ENCODE results near the gene HDLBP. TPM values are rescaled to one million over a fixed set of nuclear protein-coding genes. Genes with fewer than 3 reads are reported as not detected.

Gene HDLBP
- total and polyA plus RNA-seq, 2 of the 4 experiments (the other 2 are of a cell fraction) = 648 to 1,165 TPM

- H3K9me3 ChIP-seq (ENCODE audit: control insufficient read depth, insufficient read depth, low read length) = no peaks in the 10 kb centered on the region
- no peak overlapping the region for H3K18ac ChIP-seq (ENCODE audit: low read depth, low read length)
- BruUV-seq (replicated peaks) = no TSS peak
- intact Hi-C loops (cut with micrococcal nuclease) (no loop called here), in situ Hi-C loops (cut with MboI; ENCODE audit: low sequenced_read_pairs) (no loop called here), dilution Hi-C loops (cut with HindIII; ENCODE audit: low sequenced_read_pairs, unreplicated experiment) (no loop called here)
- no peak for TF ChIP-seq USF2 (IDR thresholded peaks at IDR 0.05; ENCODE audit: low read depth, low read length)
- no peak for TF ChIP-seq ELK1 (IDR thresholded peaks at IDR 0.05; ENCODE audit: borderline replicate concordance, low read depth, low read length)
- TF ChIP-seq MAZ (IDR thresholded peaks at IDR 0.05; ENCODE audit: borderline replicate concordance, low read depth, low read length) = no peak
- no peak for TF ChIP-seq POLR2A (IDR thresholded peaks at IDR 0.05; ENCODE audit: low read depth, low read length)
- no peak for TF ChIP-seq RFX5 (IDR thresholded peaks at IDR 0.05; ENCODE audit: low read depth, low read length)
- no peak for TF ChIP-seq RAD21 (IDR thresholded peaks at IDR 0.05; ENCODE audit: low read length)
- no peak for TF ChIP-seq MXI1 (IDR thresholded peaks at IDR 0.05; ENCODE audit: borderline replicate concordance, low read depth, low read length)
- no peak for TF ChIP-seq CEBPB (IDR thresholded peaks at IDR 0.05; ENCODE audit: low read depth, low read length)
- no peak for TF ChIP-seq RCOR1 (IDR thresholded peaks at IDR 0.05; ENCODE audit: insufficient replicate concordance, low read length)
- TF ChIP-seq NFE2L2 (IDR thresholded peaks at IDR 0.05; ENCODE audit: low read depth, low read length) = no peak
- no peak for TF ChIP-seq SMC3 (IDR thresholded peaks at IDR 0.05; ENCODE audit: low read depth, low read length)
- TF ChIP-seq MAFK (IDR thresholded peaks at IDR 0.05; ENCODE audit: low read depth, low read length) = no peak
- CTCF ChIA-PET = no interaction called here
- ATAC-seq (ENCODE audit: low read depth) = no peak
- no peak overlapping the region for H3K4me2 ChIP-seq (ENCODE audit: low read depth, low read length)
- no peak overlapping the region for H2AK5ac ChIP-seq (ENCODE audit: low read depth, low read length)
- no peak overlapping the region for H3K4ac ChIP-seq (ENCODE audit: low read depth, low read length)
- H3K4me3 ChIP-seq (ENCODE audit: insufficient read depth, low read depth, low read length) = no peak overlapping the region
- no peak overlapping the region for H2AK9ac ChIP-seq (replicated peaks; ENCODE audit: low read depth, low read length, poor library complexity)
- H4K20me1 ChIP-seq (ENCODE audit: insufficient read depth, low read length) = no peaks in the 10 kb centered on the region
- H4K8ac ChIP-seq (ENCODE audit: low read depth in 2 of 2, low read length in 2 of 2) = no peak overlapping the region
- no peaks in the 10 kb centered on the region for H3K36me3 ChIP-seq (ENCODE audit: control insufficient read depth, insufficient read depth, low read length)
- H3K79me1 ChIP-seq (ENCODE audit: low read depth in 1 of 2, low read length in 2 of 2) = no peaks in the 10 kb centered on the region
- no peak overlapping the region for H3K56ac ChIP-seq (ENCODE audit: extremely low read depth, insufficient read depth, low read length)
- DNase-seq = no peak
- POLR2A ChIA-PET (ENCODE audit: unreplicated experiment) = no interaction called here
- H2BK20ac ChIP-seq (ENCODE audit: low read depth, low read length) = no peak overlapping the region
- no peaks in the 10 kb centered on the region for H3K4me1 ChIP-seq (ENCODE audit: control insufficient read depth, insufficient read depth, low read length)
- H3K9ac ChIP-seq (ENCODE audit: low read depth, low read length) = no peak overlapping the region
- peaks cover 9% of the 10 kb centered on the region for H3K27me3 ChIP-seq (ENCODE audit: control insufficient read depth, insufficient read depth, low read length)
- no peak overlapping the region for H4K91ac ChIP-seq (ENCODE audit: insufficient read depth, low read depth, low read length)
- no peak overlapping the region for H2AFZ ChIP-seq (replicated peaks; ENCODE audit: low read length, poor library complexity)
- H2BK120ac ChIP-seq (ENCODE audit: low read depth, low read length) = no peak overlapping the region
- H2BK15ac ChIP-seq (ENCODE audit: low read depth, low read length) = no peak overlapping the region
- 92% methylated on average over 7 of the region's 21 CpGs; no CpG with 5 or more reads in 1 of the 2 experiments for WGBS, 2 experiments (ENCODE audit: extremely low coverage in 2 of 2, insufficient read length in 1 of 2)
- H3K27ac ChIP-seq (ENCODE audit: insufficient read depth, low read length) = no peak overlapping the region
- no peak overlapping the region for H3K14ac ChIP-seq (replicated peaks; ENCODE audit: low read depth, low read length)
- H2BK5ac ChIP-seq (ENCODE audit: low read depth, low read length, poor library complexity, severe bottlenecking) = no peak overlapping the region
- H3K9me1 ChIP-seq (ENCODE audit: insufficient read depth, low read length) = no peaks in the 10 kb centered on the region
- no peak overlapping the region for H4K5ac ChIP-seq (ENCODE audit: low read depth, low read length)
- H3K23ac ChIP-seq (ENCODE audit: low read depth, low read length) = no peak overlapping the region
Measured at GRCh38 chr2:241200822-241201395, 114.6 kb downstream of the HDLBP start.
